CD1c-positive myeloid dendritic cell (primary cell): Measurements from ENCODE around the gene TTC21B.
"Not testable (repeated sequence)": the region's sequence is repeated elsewhere in the genome, so short reads cannot be mapped to it uniquely, and the experiment has no call there.

Experiments used
- DNase-seq: peaks from one replicate; pipeline ENCODE4 v3.0.0-alpha.2; 2016; ENCODE audit errors: extremely low spot score

The TTC21B gene

GRCh38 chr2:165953655-165954606 lies at the start of gene TTC21B:
Gene TTC21B (minus strand): TSS chr2:165953776. CDS start chr2:165953705, 71 bp downstream.
- DNase-seq = peak; percentile 96

GRCh38 chr2:166000401-166000800 lies 46.8 kb upstream of the TTC21B start:
- DNase-seq = no peak

- no peak for DNase-seq
Measured at GRCh38 chr2:165990846-165991245, 37.3 kb upstream of the TTC21B start.

GRCh38 chr2:165989851-165990250 lies 36.3 kb upstream of the TTC21B start:
- no peak for DNase-seq

GRCh38 chr2:165985120-165985519 lies 31.5 kb upstream of the TTC21B start:
- no peak for DNase-seq

- DNase-seq = not testable (repeated sequence)
Measured at GRCh38 chr2:165972161-165972560, 18.6 kb upstream of the TTC21B start.

- no peak for DNase-seq
Measured at GRCh38 chr2:165970663-165971062, 17.1 kb upstream of the TTC21B start.

GRCh38 chr2:165969227-165969626 lies 15.7 kb upstream of the TTC21B start:
- DNase-seq = no peak

- no peak for DNase-seq
Measured at GRCh38 chr2:165967746-165968145, 14.2 kb upstream of the TTC21B start.

GRCh38 chr2:165961818-165962217 lies 8.2 kb upstream of the TTC21B start:
- no peak for DNase-seq

- no peak for DNase-seq
Measured at GRCh38 chr2:165959371-165959770, 5.8 kb upstream of the TTC21B start.

GRCh38 chr2:165958313-165958960 lies 4.9 kb upstream of the TTC21B start:
- no peak for DNase-seq

GRCh38 chr2:165957030-165957675 lies 3.6 kb upstream of the TTC21B start:
- no peak for DNase-seq

- DNase-seq = no peak
Measured at GRCh38 chr2:165953306-165953654, 296 bp downstream of the TTC21B start.

- no peak for DNase-seq
Measured at GRCh38 chr2:165952741-165953211, 800 bp downstream of the TTC21B start.

- DNase-seq = no peak
Measured at GRCh38 chr2:165952085-165952484, 1.5 kb downstream of the TTC21B start.

GRCh38 chr2:165950438-165950837 lies 3.1 kb downstream of the TTC21B start:
- no peak for DNase-seq

GRCh38 chr2:165941827-165942226 lies 11.7 kb downstream of the TTC21B start:
- no peak for DNase-seq

- no peak for DNase-seq
Measured at GRCh38 chr2:165938237-165938636, 15.3 kb downstream of the TTC21B start.

GRCh38 chr2:165933211-165933910 lies 20.2 kb downstream of the TTC21B start:
- DNase-seq = no peak

- DNase-seq = no peak
Measured at GRCh38 chr2:165927774-165928173, 25.8 kb downstream of the TTC21B start.

- DNase-seq = no peak
Measured at GRCh38 chr2:165927353-165927752, 26.2 kb downstream of the TTC21B start.
